NCI-H524 treated with DMSO at 0.1 percent for 48 hours (cell line): ENCODE measurements around the gene ABR.
A peak's percentile ranks its signal among the peaks of the same experiment; 100 is the strongest.
"Not testable (repeated sequence)": the region's sequence is repeated elsewhere in the genome, so short reads cannot be mapped to it uniquely, and the experiment has no call there.

Source experiments
- DNase-seq: peaks from one replicate; lab custom pipeline; 2025; lab: John Stamatoyannopoulos, UW

ABR gene

GRCh38 chr17:1201132-1201702 lies 21.4 kb upstream of the ABR start:
- no peak for DNase-seq

- not testable (repeated sequence) for DNase-seq
These were observed 19.5 kb upstream of the ABR start for GRCh38 chr17:1199271-1199743.

GRCh38 chr17:1197781-1198490 lies 18.2 kb upstream of the ABR start:
- no peak for DNase-seq

- no peak for DNase-seq
These were observed 17.6 kb upstream of the ABR start for GRCh38 chr17:1197379-1197778.

- no peak for DNase-seq
These were observed 17.2 kb upstream of the ABR start for GRCh38 chr17:1196946-1197345.

GRCh38 chr17:1192911-1193699 lies 13.3 kb upstream of the ABR start:
- DNase-seq = no peak

GRCh38 chr17:1190751-1191331 lies 11.1 kb upstream of the ABR start:
- no peak for DNase-seq

- no peak for DNase-seq
These were observed 9.2 kb upstream of the ABR start for GRCh38 chr17:1188812-1189504.

- no peak for DNase-seq
These were observed 7.4 kb upstream of the ABR start for GRCh38 chr17:1186923-1187771.

GRCh38 chr17:1186214-1186820 lies 6.5 kb upstream of the ABR start:
- DNase-seq = no peak

GRCh38 chr17:1183171-1183873 lies 3.5 kb upstream of the ABR start:
- DNase-seq = peak; percentile 32

- no peak for DNase-seq
These were observed 3.0 kb upstream of the ABR start for GRCh38 chr17:1182811-1183170.

GRCh38 chr17:1181753-1182137 lies 2.0 kb upstream of the ABR start:
- DNase-seq = no peak

- peak; percentile 7 for DNase-seq
These were observed 1.4 kb upstream of the ABR start for GRCh38 chr17:1180958-1181752.

GRCh38 chr17:1179112-1179817 lies 516 bp downstream of the ABR start:
- DNase-seq = no peak

- no peak for DNase-seq
These were observed 2.6 kb downstream of the ABR start for GRCh38 chr17:1177016-1177700.

GRCh38 chr17:1174263-1174880 lies 5.4 kb downstream of the ABR start:
- DNase-seq = peak; percentile 12
